Stimulated activated CD4-positive, alpha-beta T cell treated with anti-CD3 and anti-CD28 coated beads, Interleukin-12 subunit alpha, Interleukin-12 subunit beta, amount 100 ng/mL, for 48 hours (primary cell): Measurements from ENCODE around the gene USP43.
"Not testable (repeated sequence)": the region's sequence is repeated elsewhere in the genome, so short reads cannot be mapped to it uniquely, and the experiment has no call there.

Experiments
- DNase-seq, 3 donors: peaks; one replicate each; pipeline ENCODE4 v3.0.0-alpha.2; 2020; ENCODE audit warnings: low read depth in 2 of 3, low spot score in 1 of 3

The USP43 gene

GRCh38 chr17:9658593-9659211, 13.4 kb downstream of the USP43 start:
- no peak for DNase-seq

GRCh38 chr17:9661027-9661426, 15.7 kb downstream of the USP43 start:
- DNase-seq = no peak

GRCh38 chr17:9663511-9663910, 18.2 kb downstream of the USP43 start:
- not testable (repeated sequence) for DNase-seq

- DNase-seq = no peak
Measured at GRCh38 chr17:9666461-9667050, 21.2 kb downstream of the USP43 start.

- no peak for DNase-seq
Measured at GRCh38 chr17:9668517-9668916, 23.2 kb downstream of the USP43 start.

- DNase-seq = no peak
Measured at GRCh38 chr17:9669551-9670008, 24.3 kb downstream of the USP43 start.

GRCh38 chr17:9670596-9670995, 25.3 kb downstream of the USP43 start:
- no peak for DNase-seq

GRCh38 chr17:9671559-9671958, 26.2 kb downstream of the USP43 start:
- no peak for DNase-seq

GRCh38 chr17:9672266-9672665, 26.9 kb downstream of the USP43 start:
- no peak for DNase-seq

- DNase-seq = no peak
Measured at GRCh38 chr17:9672691-9673090, 27.4 kb downstream of the USP43 start.

GRCh38 chr17:9676084-9676483, 30.8 kb downstream of the USP43 start:
- no peak for DNase-seq

GRCh38 chr17:9676820-9677310, 31.5 kb downstream of the USP43 start:
- DNase-seq = peak; percentile 5 to 15 (median 13)

- no peak for DNase-seq
Measured at GRCh38 chr17:9677411-9677810, 32.1 kb downstream of the USP43 start.

GRCh38 chr17:9677896-9678295, 32.6 kb downstream of the USP43 start:
- no peak for DNase-seq

- no peak for DNase-seq
Measured at GRCh38 chr17:9684955-9685621, 39.8 kb downstream of the USP43 start.

- no peak for DNase-seq
Measured at GRCh38 chr17:9693755-9694154, 48.4 kb downstream of the USP43 start.

- DNase-seq = no peak
Measured at GRCh38 chr17:9696279-9697044, 51.1 kb downstream of the USP43 start.

GRCh38 chr17:9700136-9700535, 54.8 kb downstream of the USP43 start:
- no peak for DNase-seq

GRCh38 chr17:9700754-9701476, 55.6 kb downstream of the USP43 start:
- DNase-seq = no peak

GRCh38 chr17:9702482-9702881, 57.2 kb downstream of the USP43 start:
- DNase-seq = no peak
